Measurements from ENCODE around the gene INSRR.

DNA sequence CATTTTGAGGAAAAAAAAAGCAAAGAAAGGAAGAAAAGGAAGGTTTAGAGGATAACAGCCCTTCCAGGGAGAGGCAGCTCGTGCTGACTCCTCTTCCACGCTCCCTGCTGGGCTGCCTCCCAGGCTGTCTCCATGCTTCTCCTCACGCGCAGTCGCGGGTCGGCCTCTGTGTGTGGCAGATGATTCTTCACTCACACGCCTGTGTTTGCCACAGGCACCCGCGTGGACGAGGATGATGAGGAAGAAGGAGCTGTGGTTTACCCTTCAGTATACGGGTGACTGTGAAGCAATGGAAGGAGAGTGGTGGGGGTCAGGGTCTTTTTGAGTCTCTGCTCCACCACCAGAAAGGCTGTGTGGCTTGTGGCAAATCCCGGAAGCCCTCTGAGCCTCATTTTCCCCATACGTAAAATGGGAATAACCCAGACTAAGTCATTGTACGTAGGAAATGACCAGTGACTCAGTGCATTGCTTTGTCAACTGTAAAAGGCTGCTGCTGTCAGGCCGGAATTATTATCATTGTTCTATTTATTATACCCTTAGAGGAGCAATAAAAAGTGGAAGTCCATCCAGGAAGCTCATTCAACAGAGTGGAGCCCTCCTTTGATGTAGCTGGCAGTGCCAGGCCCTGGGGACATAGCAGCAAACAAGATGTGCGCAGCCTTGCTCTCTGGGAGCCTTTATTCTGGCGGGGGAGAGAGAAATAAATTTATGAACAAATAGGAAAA, 30.4 kb downstream of the INSRR start:
- TF ChIP-seq, protein P1, sequence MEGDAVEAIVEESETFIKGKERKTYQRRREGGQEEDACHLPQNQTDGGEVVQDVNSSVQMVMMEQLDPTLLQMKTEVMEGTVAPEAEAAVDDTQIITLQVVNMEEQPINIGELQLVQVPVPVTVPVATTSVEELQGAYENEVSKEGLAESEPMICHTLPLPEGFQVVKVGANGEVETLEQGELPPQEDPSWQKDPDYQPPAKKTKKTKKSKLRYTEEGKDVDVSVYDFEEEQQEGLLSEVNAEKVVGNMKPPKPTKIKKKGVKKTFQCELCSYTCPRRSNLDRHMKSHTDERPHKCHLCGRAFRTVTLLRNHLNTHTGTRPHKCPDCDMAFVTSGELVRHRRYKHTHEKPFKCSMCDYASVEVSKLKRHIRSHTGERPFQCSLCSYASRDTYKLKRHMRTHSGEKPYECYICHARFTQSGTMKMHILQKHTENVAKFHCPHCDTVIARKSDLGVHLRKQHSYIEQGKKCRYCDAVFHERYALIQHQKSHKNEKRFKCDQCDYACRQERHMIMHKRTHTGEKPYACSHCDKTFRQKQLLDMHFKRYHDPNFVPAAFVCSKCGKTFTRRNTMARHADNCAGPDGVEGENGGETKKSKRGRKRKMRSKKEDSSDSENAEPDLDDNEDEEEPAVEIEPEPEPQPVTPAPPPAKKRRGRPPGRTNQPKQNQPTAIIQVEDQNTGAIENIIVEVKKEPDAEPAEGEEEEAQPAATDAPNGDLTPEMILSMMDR (IDR thresholded peaks at IDR 0.05; ENCODE audit: low read depth, low read length), result no peak
- no peak for TF ChIP-seq MYC (IDR thresholded peaks at IDR 0.05; ENCODE audit: low read depth, low read length)
